Body of pancreas (tissue), 4 donors: ENCODE results near the gene TRNT1. TPM values are rescaled to one million over a fixed set of nuclear protein-coding genes. Genes with fewer than 3 reads are reported as not detected.

Experiments
- ATAC-seq: fragments of 150-250 bp; one replicate; pipeline ENCODE4 v1.9.1; 2016
- DNase-seq, 4 donors: peaks; one replicate each; pipeline ENCODE4 v3.0.0-alpha.2; 2019
- H3K27ac ChIP-seq, 4 donors: fragments of 200-600 bp; sonication (generic); 1 replicate in 3 of 4; 2 replicates in 1 of 4; pipeline versions ENCODE4 v1.5.1 to v1.6.1; 2016 to 2019; ENCODE audit warnings: mild to moderate bottlenecking in 1 of 4, mixed read lengths in 1 of 4, moderate library complexity in 1 of 4
- H3K27me3 ChIP-seq, 2 donors: fragments of 200-600 bp; sonication (generic); one replicate each; pipeline ENCODE4 v1.6.0; 2016; ENCODE audit warnings: mild to moderate bottlenecking in 1 of 2
- H3K36me3 ChIP-seq, 2 donors: fragments of 200-600 bp; sonication (generic); replicated peaks in 1 of 2; 2 replicates each; pipeline ENCODE4 v1.5.1; 2016; ENCODE audit warnings: low read depth in 2 of 2; ENCODE audit not compliant: insufficient read depth in 1 of 2
- H3K4me1 ChIP-seq: fragments of 200-600 bp; sonication (generic); one replicate; pipeline ENCODE4 v1.6.0; 2016
- H3K4me3 ChIP-seq, 2 donors: fragments of 200-600 bp; sonication (generic); 1 replicate in 1 of 2; 2 replicates in 1 of 2; pipeline ENCODE4 v1.5.1; 2016 to 2019
- H3K9me3 ChIP-seq, 3 donors: fragments of 200-600 bp; sonication (generic); 1 replicate in 2 of 3; 2 replicates in 1 of 3; pipeline ENCODE4 v1.5.1; 2016
- POLR2A ChIP-seq, 3 donors: fragments of 450-650 bp; IDR thresholded peaks; one replicate each; pipeline ENCODE4 v1.6.1; 2016; ENCODE audit warnings: antibody characterized with exemption in 3 of 3, mild to moderate bottlenecking in 2 of 3
- WGBS, 2 donors: methylation state at CpG; one replicate each; pipeline ENCODE4 v1.1.5; 2017; 5-methylcytosine and 5-hydroxymethylcytosine counted together
- intact Hi-C: fragments of 100-400 bp; cut with DNase I; formaldehyde crosslinking; loops from one replicate; pipeline ENCODE4 v1.15.1; 2023
- total RNA-seq, 2 donors: library from RNA; depleted of rRNA; stranded (reverse); fragments of >200 nt; gene quantifications; one replicate each; pipeline ENCODE4 v1.1.0, GENCODE V29; 2016
- TF ChIP-seq, protein P1 (sequence below), 7 experiments: fragments of 450-650 bp in 4 of 7; fragments of 200-600 bp in 3 of 7; sonication (generic) in 3 of 7; IDR thresholded peaks; one replicate each; pipeline ENCODE4 v1.5.1; 2016 to 2019; ENCODE audit warnings: antibody characterized with exemption in 7 of 7

The TRNT1 gene
- total RNA-seq, 2 donors from 2014 or later = 14.0 to 26.0 TPM

DNA sequence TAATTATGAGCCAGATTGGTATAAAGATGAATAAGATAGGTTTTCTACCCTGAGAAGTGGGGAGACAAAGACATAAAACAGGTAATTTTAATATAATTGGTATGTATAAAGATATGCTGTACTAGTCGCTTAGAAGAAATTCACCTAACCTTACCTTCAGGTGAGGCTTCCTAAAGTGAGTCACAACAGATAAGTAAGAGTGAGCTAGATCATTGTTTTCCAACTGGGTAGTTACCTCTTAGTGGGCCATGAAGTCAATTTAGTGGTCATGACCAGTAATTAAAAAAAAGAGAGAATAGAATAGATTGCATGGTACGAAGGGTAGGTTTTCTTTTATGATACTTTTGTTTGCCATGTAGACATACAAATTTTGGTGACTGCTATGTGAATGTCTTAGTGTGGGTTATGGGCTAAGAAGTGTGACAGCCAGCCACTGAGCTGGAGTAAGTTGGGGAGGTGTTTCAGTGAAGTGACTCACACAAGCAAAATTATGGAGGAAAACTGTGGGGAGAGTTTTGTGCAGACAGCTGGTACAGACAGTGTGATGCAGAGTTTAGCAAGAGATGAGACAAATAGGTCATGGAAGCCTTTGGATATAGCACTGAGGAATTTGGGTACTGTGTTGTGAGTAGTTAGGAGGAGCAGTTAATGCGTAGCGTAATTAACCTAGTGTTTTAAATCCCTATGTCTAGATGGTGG, 8.2 kb downstream of the TRNT1 start:
- ATAC-seq = no peak
- no peak for DNase-seq
- no peak for TF ChIP-seq POLR2A (IDR thresholded peaks at IDR 0.05)
- TF ChIP-seq, protein P1, sequence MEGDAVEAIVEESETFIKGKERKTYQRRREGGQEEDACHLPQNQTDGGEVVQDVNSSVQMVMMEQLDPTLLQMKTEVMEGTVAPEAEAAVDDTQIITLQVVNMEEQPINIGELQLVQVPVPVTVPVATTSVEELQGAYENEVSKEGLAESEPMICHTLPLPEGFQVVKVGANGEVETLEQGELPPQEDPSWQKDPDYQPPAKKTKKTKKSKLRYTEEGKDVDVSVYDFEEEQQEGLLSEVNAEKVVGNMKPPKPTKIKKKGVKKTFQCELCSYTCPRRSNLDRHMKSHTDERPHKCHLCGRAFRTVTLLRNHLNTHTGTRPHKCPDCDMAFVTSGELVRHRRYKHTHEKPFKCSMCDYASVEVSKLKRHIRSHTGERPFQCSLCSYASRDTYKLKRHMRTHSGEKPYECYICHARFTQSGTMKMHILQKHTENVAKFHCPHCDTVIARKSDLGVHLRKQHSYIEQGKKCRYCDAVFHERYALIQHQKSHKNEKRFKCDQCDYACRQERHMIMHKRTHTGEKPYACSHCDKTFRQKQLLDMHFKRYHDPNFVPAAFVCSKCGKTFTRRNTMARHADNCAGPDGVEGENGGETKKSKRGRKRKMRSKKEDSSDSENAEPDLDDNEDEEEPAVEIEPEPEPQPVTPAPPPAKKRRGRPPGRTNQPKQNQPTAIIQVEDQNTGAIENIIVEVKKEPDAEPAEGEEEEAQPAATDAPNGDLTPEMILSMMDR (IDR thresholded peaks at IDR 0.05) = no peak
- Histone ChIP-seq H3K4me3 (no peak overlapping the region), H3K27ac (no peak overlapping the region), H3K36me3 (peaks cover 0 to 8% of the 10 kb centered on the region in 2 donors), H3K4me1 (no peaks in the 10 kb centered on the region), H3K27me3 (no peaks in the 10 kb centered on the region), H3K9me3 (no peaks in the 10 kb centered on the region)
- intact Hi-C loops = no loop called here
- 94 to 95% methylated on average over 4 of the region's 4 CpGs for WGBS, 2 donors

DNA sequence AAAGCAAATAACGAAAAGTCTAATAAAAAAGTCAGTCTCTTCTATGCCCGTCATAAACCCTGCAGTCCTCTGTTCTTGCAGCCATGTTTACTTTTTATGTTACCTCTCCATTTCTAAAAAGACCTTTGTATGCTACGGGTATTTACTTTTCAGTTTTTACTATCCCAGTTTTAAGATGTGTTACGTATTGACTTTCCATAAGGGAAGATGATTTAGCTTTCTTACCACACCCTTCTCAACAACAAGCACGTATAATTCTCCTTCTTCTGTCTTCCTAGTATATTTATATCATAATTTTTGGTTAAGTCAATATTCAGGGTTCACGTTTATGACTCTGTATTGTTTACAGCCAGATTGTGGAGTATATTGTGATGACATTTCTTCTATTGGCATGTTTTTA, 10.8 kb downstream of the TRNT1 start:
- Histone ChIP-seq H3K4me3 (no peak overlapping the region), H3K27ac (no peak overlapping the region), H3K27me3 (no peaks in the 10 kb centered on the region), H3K4me1 (no peaks in the 10 kb centered on the region), H3K9me3 (no peaks in the 10 kb centered on the region), H3K36me3 (peaks cover 7 to 18% of the 10 kb centered on the region in 2 donors)
- ATAC-seq (no peak), DNase-seq (no peak)
- no peak for TF ChIP-seq POLR2A (IDR thresholded peaks at IDR 0.05)
- TF ChIP-seq, protein P1 (IDR thresholded peaks at IDR 0.05) = no peak
- 84 to 87% methylated on average over 6 of the region's 6 CpGs for WGBS, 2 donors
- intact Hi-C loops = no loop called here

GRCh38 chr3:3141939-3142338, 15.2 kb downstream of the TRNT1 start:
- Histone ChIP-seq H3K4me1 (no peaks in the 10 kb centered on the region), H3K36me3 (peaks cover 7 to 32% of the 10 kb centered on the region in 2 donors)
- ATAC-seq = no peak

GRCh38 chr3:3145831-3146230, 19.1 kb downstream of the TRNT1 start:
- ATAC-seq (no peak), DNase-seq (no peak)
- Histone ChIP-seq H3K9me3 (no peaks in the 10 kb centered on the region), H3K27me3 (no peaks in the 10 kb centered on the region), H3K36me3 (peaks cover 2 to 33% of the 10 kb centered on the region in 2 donors), H3K4me1 (no peaks in the 10 kb centered on the region), H3K27ac (no peak overlapping the region), H3K4me3 (no peak overlapping the region)
- TF ChIP-seq, protein P1 (IDR thresholded peaks at IDR 0.05) = no peak
- TF ChIP-seq POLR2A (IDR thresholded peaks at IDR 0.05) = no peak
- WGBS, 2 donors = 92 to 94% methylated on average over 8 of the region's 8 CpGs
- intact Hi-C loops = no loop called here

More at GRCh38 chr3:3141939-3142338, 15.2 kb downstream of the TRNT1 start:
- Histone ChIP-seq H3K27ac (no peak overlapping the region), H3K27me3 (no peaks in the 10 kb centered on the region), H3K4me3 (no peak overlapping the region), H3K9me3 (no peaks in the 10 kb centered on the region)
- TF ChIP-seq, protein P1 (IDR thresholded peaks at IDR 0.05) = no peak
- no peak for TF ChIP-seq POLR2A (IDR thresholded peaks at IDR 0.05)
- intact Hi-C loops = no loop called here
- DNase-seq = no peak

DNA sequence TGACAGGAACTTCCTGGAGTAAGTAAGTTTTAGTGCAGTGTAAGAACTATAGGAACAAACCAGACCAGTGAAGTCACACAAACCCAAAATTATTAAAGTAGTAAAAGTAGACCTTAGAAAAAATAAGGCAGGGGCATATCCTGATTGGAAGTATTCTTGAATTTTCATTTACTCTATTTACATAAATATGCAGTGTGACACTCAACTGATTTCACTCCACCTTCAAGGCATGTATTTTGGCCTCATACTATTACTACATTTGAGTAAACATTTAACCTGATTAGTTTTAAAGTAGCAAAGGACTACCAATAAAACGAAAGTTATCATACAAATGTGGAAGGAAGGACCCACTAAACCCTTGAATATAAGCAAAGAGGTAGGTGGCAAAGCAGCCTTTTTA, 22.8 kb downstream of the TRNT1 start:
- H3K27ac ChIP-seq = no peak overlapping the region
- TF ChIP-seq POLR2A (IDR thresholded peaks at IDR 0.05) = no peak
- H3K27me3 ChIP-seq = no peaks in the 10 kb centered on the region
- DNase-seq (no peak), ATAC-seq (no peak)
- no peaks in the 10 kb centered on the region for H3K4me1 ChIP-seq
- H3K9me3 ChIP-seq = no peaks in the 10 kb centered on the region
- intact Hi-C loops = no loop called here
- H3K4me3 ChIP-seq = no peak overlapping the region
- H3K36me3 ChIP-seq = peaks cover 0 to 41% of the 10 kb centered on the region in 2 donors
- 28 to 53% methylated on average over 1 of the region's 1 CpG for WGBS, 2 donors
